H9 (cell line): ENCODE data around the gene TNIK. TPM values are rescaled to one million over a fixed set of nuclear protein-coding genes. Genes with fewer than 3 reads are reported as not detected.

ENCODE experiments used
- DNase-seq: peaks from one replicate; pipeline ENCODE4 v3.0.0-alpha.2; 2017
- H2AFZ ChIP-seq: one replicate; pipeline ENCODE4 v1.6.1; 2013; ENCODE audit warnings: mild to moderate bottlenecking, low read length, control low read depth, moderate library complexity
- H2AK5ac ChIP-seq: 2 replicates; pipeline ENCODE4 v1.6.1; 2013; ENCODE audit warnings: low read length, control low read depth, mixed read lengths; ENCODE audit not compliant: insufficient read length
- H2BK120ac ChIP-seq: one replicate; pipeline ENCODE4 v1.6.1; 2013; ENCODE audit warnings: low read depth, mild to moderate bottlenecking, low read length, control low read depth, inconsistent platforms; ENCODE audit not compliant: poor library complexity, severe bottlenecking
- H2BK12ac ChIP-seq: 2 replicates; pipeline ENCODE4 v1.6.1; 2013; ENCODE audit warnings: low read length, control low read depth, mixed read lengths, low read depth; ENCODE audit not compliant: insufficient read length
- H2BK15ac ChIP-seq: 2 replicates; pipeline ENCODE4 v1.6.1; 2013; ENCODE audit warnings: low read depth, low read length, control low read depth
- H2BK20ac ChIP-seq: one replicate; pipeline ENCODE4 v1.6.1; 2013; ENCODE audit warnings: low read depth, mild to moderate bottlenecking, low read length, control low read depth, inconsistent platforms; ENCODE audit not compliant: poor library complexity, severe bottlenecking
- H2BK5ac ChIP-seq: 2 replicates; pipeline ENCODE4 v1.6.1; 2013; ENCODE audit warnings: low read length, control low read depth, mixed read lengths; ENCODE audit not compliant: insufficient read length
- H3K14ac ChIP-seq: 2 replicates; pipeline ENCODE4 v1.6.1; 2013; ENCODE audit warnings: low read length, control low read depth; ENCODE audit not compliant: insufficient read depth
- H3K18ac ChIP-seq: 2 replicates; pipeline ENCODE4 v1.6.1; 2013; ENCODE audit warnings: low read depth, mild to moderate bottlenecking, mixed read lengths, low read length, control low read depth; ENCODE audit not compliant: insufficient read length
- H3K23ac ChIP-seq: 2 replicates; pipeline ENCODE4 v1.6.1; 2013; ENCODE audit warnings: low read length, control low read depth, mixed read lengths, low read depth; ENCODE audit not compliant: insufficient read length
- H3K23me2 ChIP-seq: 2 replicates; pipeline ENCODE4 v1.6.1; 2013; ENCODE audit warnings: low read depth, mild to moderate bottlenecking, mixed read lengths, low read length, control low read depth; ENCODE audit not compliant: insufficient read length, poor library complexity, severe bottlenecking
- H3K27ac ChIP-seq: 2 replicates; pipeline ENCODE4 v1.5.1; 2013; ENCODE audit warnings: low read length, control low read depth, mixed read lengths, low read depth; ENCODE audit not compliant: insufficient read length
- H3K27me3 ChIP-seq: 2 replicates; pipeline ENCODE4 v1.6.1; 2013; ENCODE audit warnings: low read length, control low read depth, inconsistent platforms; ENCODE audit not compliant: insufficient read depth
- H3K4ac ChIP-seq: 2 replicates; pipeline ENCODE4 v1.6.1; 2013; ENCODE audit warnings: low read depth, mild to moderate bottlenecking, control low read depth, inconsistent platforms, low read length, moderate library complexity
- H3K4me1 ChIP-seq: 2 replicates; pipeline ENCODE4 v1.6.1; 2013; ENCODE audit warnings: low read length, control low read depth, inconsistent platforms; ENCODE audit not compliant: insufficient read depth
- H3K4me2 ChIP-seq: 2 replicates; pipeline ENCODE4 v1.6.1; 2013; ENCODE audit warnings: low read length, control low read depth, mixed read lengths; ENCODE audit not compliant: insufficient read length, insufficient read depth
- H3K56ac ChIP-seq: 2 replicates; pipeline ENCODE4 v1.6.1; 2013; ENCODE audit warnings: low read depth, mild to moderate bottlenecking, mixed read lengths, low read length, control low read depth; ENCODE audit not compliant: insufficient read length
- H3K79me1 ChIP-seq: 2 replicates; pipeline ENCODE4 v1.6.1; 2013; ENCODE audit warnings: low read depth, mild to moderate bottlenecking, moderate library complexity, low read length, control low read depth, inconsistent platforms; ENCODE audit not compliant: insufficient read depth, poor library complexity, severe bottlenecking
- H3K79me2 ChIP-seq: 2 replicates; pipeline ENCODE4 v1.6.1; 2013; ENCODE audit warnings: low read length, control low read depth, inconsistent platforms; ENCODE audit not compliant: insufficient read depth
- H3K9ac ChIP-seq: 2 replicates; pipeline ENCODE4 v1.6.1; 2013; ENCODE audit warnings: low read length, control low read depth, mixed read lengths; ENCODE audit not compliant: insufficient read length; ENCODE audit errors: extremely low read depth
- H3K9me3 ChIP-seq: one replicate; pipeline ENCODE4 v1.6.1; 2013; ENCODE audit warnings: low read depth, low read length, inconsistent platforms; ENCODE audit not compliant: control insufficient read depth
- H3T11ph ChIP-seq: one replicate; pipeline ENCODE4 v1.6.1; 2013; ENCODE audit warnings: mild to moderate bottlenecking, low read length, control low read depth, inconsistent platforms
- H4K20me1 ChIP-seq: one replicate; pipeline ENCODE4 v1.6.1; 2013; ENCODE audit not compliant: control insufficient read depth, insufficient read length, insufficient read depth
- H4K5ac ChIP-seq: 2 replicates; pipeline ENCODE4 v1.6.1; 2013; ENCODE audit warnings: low read depth, mild to moderate bottlenecking, mixed read lengths, low read length, control low read depth; ENCODE audit not compliant: insufficient read length
- H4K8ac ChIP-seq: replicated peaks from 2 replicates; pipeline ENCODE4 v1.6.1; 2013; ENCODE audit warnings: low read length, control low read depth, mixed read lengths, low read depth; ENCODE audit not compliant: insufficient read length
- H4K91ac ChIP-seq: 2 replicates; pipeline ENCODE4 v1.6.1; 2013; ENCODE audit warnings: low read depth, mild to moderate bottlenecking, moderate library complexity, mixed read lengths, low read length, control low read depth; ENCODE audit not compliant: insufficient read length
- H3K27ac Mint-ChIP-seq, 3 experiments: 2 replicates in 2 of 3; 3 replicates in 1 of 3; pipeline ENCODE4 v1.8.0; 2020 to 2021; ENCODE audit warnings: mixed read lengths in 3 of 3, mild to moderate bottlenecking in 1 of 3, moderate library complexity in 1 of 3
- H3K27me3 Mint-ChIP-seq: 2 replicates; pipeline ENCODE4 v1.8.0; 2021; ENCODE audit warnings: low read depth, mild to moderate bottlenecking, moderate library complexity, mixed read lengths
- H3K36me3 Mint-ChIP-seq, 3 experiments: 2 replicates in 2 of 3; 3 replicates in 1 of 3; pipeline ENCODE4 v1.8.0; 2020 to 2021; ENCODE audit warnings: low read depth in 3 of 3, mixed read lengths in 3 of 3; ENCODE audit not compliant: insufficient read depth in 1 of 3
- H3K4me1 Mint-ChIP-seq, 2 experiments: 2 replicates each; pipeline ENCODE4 v1.8.0; 2020; ENCODE audit warnings: mixed read lengths in 2 of 2
- H3K4me3 Mint-ChIP-seq, 2 experiments: 2 replicates in 1 of 2; 3 replicates in 1 of 2; pipeline ENCODE4 v1.8.0; 2020 to 2021; ENCODE audit warnings: mild to moderate bottlenecking in 2 of 2, mixed read lengths in 2 of 2, moderate library complexity in 1 of 2
- H3K9me3 Mint-ChIP-seq, 2 experiments: 2 replicates in 1 of 2; 3 replicates in 1 of 2; pipeline ENCODE4 v1.8.0; 2020; ENCODE audit warnings: mild to moderate bottlenecking in 2 of 2, mixed read lengths in 2 of 2, moderate library complexity in 1 of 2
- WGBS: extraction: QIAGEN DNeasy Blood & Tissue Kit; methylation state at CpG from one replicate; pipeline ENCODE4 v1.1.7; 2013; ENCODE audit warnings: missing lambda C conversion rate, low lambda C conversion rate, mixed read lengths; ENCODE audit not compliant: insufficient read length; ENCODE audit errors: extremely low coverage; 5-methylcytosine and 5-hydroxymethylcytosine counted together
- total RNA-seq: library from RNA; stranded (reverse); gene quantifications from 2 replicates; pipeline ENCODE4 v1.2.1, GENCODE V29; 2021
- TF ChIP-seq, protein P1 (sequence below): fragments of 200-600 bp; sonication (generic); conservative IDR thresholded peaks from 3 replicates; pipeline ENCODE4 v1.8.0; 2021; ENCODE audit warnings: antibody characterized with exemption, mild to moderate bottlenecking

TNIK gene
- total RNA-seq, 1 experiment from 2014 or later, result 15.9 TPM

GRCh38 chr3:171284308-171285075 lies 175.7 kb downstream of the TNIK start:
- H3K9me3 Mint-ChIP-seq, result no peaks in the 10 kb centered on the region

More at GRCh38 chr3:171284308-171285075, 175.7 kb downstream of the TNIK start:
- no peak overlapping the region for H2BK20ac ChIP-seq
- no peaks in the 10 kb centered on the region for H3K27me3 ChIP-seq
- no peak overlapping the region for H3K18ac ChIP-seq
- H3K27ac ChIP-seq, result no peak overlapping the region
- no peaks in the 10 kb centered on the region for H3K79me1 ChIP-seq
- H4K8ac ChIP-seq, result no peak overlapping the region
- peaks cover 3% of the 10 kb centered on the region for H3K4me1 ChIP-seq
- no peak for DNase-seq
- H3K56ac ChIP-seq, result no peak overlapping the region
- no peak overlapping the region for H2BK120ac ChIP-seq
- H2AK5ac ChIP-seq, result no peak overlapping the region
- H3T11ph ChIP-seq, result no peak overlapping the region
- H3K9me3 ChIP-seq, result no peaks in the 10 kb centered on the region
- H4K5ac ChIP-seq, result no peak overlapping the region
- H2BK15ac ChIP-seq, result no peak overlapping the region
- no peaks in the 10 kb centered on the region for H4K20me1 ChIP-seq
- no peaks in the 10 kb centered on the region; a peak in 1 of 7 replicates for H3K36me3 Mint-ChIP-seq
- no CpG with 5 or more reads among the region's 5 CpGs for WGBS
- no peak overlapping the region for H3K14ac ChIP-seq
- no peak overlapping the region for H2BK5ac ChIP-seq
- H3K4ac ChIP-seq, result no peak overlapping the region
- H3K4me1 Mint-ChIP-seq, result peaks cover 8 to 20% of the 10 kb centered on the region in 2 experiments
- H3K23me2 ChIP-seq, result no peaks in the 10 kb centered on the region
- H3K79me2 ChIP-seq, result peaks cover 4% of the 10 kb centered on the region; the same call in 1 of the 2 replicates
- H3K27me3 Mint-ChIP-seq, result no peaks in the 10 kb centered on the region
- TF ChIP-seq, protein P1, sequence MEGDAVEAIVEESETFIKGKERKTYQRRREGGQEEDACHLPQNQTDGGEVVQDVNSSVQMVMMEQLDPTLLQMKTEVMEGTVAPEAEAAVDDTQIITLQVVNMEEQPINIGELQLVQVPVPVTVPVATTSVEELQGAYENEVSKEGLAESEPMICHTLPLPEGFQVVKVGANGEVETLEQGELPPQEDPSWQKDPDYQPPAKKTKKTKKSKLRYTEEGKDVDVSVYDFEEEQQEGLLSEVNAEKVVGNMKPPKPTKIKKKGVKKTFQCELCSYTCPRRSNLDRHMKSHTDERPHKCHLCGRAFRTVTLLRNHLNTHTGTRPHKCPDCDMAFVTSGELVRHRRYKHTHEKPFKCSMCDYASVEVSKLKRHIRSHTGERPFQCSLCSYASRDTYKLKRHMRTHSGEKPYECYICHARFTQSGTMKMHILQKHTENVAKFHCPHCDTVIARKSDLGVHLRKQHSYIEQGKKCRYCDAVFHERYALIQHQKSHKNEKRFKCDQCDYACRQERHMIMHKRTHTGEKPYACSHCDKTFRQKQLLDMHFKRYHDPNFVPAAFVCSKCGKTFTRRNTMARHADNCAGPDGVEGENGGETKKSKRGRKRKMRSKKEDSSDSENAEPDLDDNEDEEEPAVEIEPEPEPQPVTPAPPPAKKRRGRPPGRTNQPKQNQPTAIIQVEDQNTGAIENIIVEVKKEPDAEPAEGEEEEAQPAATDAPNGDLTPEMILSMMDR, result no peak
- H3K23ac ChIP-seq, result no peak overlapping the region
- H3K4me2 ChIP-seq, result no peak overlapping the region
- no peak overlapping the region for H4K91ac ChIP-seq
- no peak overlapping the region for H2BK12ac ChIP-seq
- no peak overlapping the region for H2AFZ ChIP-seq
- no peak overlapping the region for H3K9ac ChIP-seq
- H3K4me3 Mint-ChIP-seq, result no peak overlapping the region
- H3K27ac Mint-ChIP-seq, result no peak overlapping the region; a peak in 1 of 7 replicates
